GM20431 (cell line): ENCODE measurements around the gene TLR5.

Source experiments
- in situ Hi-C: fragments of 300-500 bp; cut with MseI, MboI; formaldehyde crosslinking; loops from one replicate; pipeline ENCODE4 v1.15.0; 2020; ENCODE audit warnings: low sequenced_read_pairs; ENCODE audit not compliant: unreplicated experiment

Gene TLR5

DNA sequence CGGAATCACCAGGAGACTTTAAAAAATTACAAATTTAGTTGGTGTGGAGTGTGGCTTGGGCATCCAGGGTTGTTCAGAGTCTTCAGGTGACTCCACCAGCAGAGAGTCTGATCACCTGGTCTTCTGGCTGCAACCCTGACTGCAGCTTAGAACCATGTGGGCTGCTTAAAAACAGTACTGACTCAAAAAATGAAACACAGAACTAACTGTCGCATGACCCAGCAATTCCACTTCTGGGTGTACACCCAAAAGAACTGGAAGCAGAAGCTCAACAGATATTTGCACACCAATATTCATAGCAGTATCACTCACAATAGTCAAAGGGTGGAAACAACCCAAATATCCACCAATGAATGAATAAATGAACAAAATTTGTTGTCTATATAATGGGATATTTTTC, 17.3 kb downstream of the TLR5 start:
- in situ Hi-C loops = no loop called here

GRCh38 chr1:223123011-223123610, 19.9 kb downstream of the TLR5 start:
- in situ Hi-C loops = no loop called here

GRCh38 chr1:223118418-223118817, 24.6 kb downstream of the TLR5 start:
- in situ Hi-C loops = no loop called here

DNA sequence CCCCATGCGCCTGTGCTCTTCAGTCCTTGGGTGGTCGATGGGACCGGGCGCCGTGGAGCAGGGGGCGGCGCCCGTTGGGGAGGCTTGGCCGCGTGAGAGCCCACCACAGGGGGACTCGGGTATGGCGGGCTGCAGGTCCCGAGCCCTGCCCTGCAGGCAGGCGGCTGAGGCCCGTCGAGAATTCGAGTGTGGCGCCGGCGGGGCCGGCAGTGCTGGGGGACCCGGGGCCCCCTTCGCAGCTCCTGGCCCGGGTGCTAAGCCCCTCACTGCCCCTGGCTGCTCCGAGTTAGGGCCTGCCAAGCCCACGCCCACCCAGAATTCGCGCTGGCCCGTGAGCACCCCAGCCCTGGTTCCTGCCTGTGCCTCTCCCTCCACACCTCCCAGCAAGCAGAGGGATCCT, 26.1 kb downstream of the TLR5 start:
- in situ Hi-C loops = no loop called here

DNA sequence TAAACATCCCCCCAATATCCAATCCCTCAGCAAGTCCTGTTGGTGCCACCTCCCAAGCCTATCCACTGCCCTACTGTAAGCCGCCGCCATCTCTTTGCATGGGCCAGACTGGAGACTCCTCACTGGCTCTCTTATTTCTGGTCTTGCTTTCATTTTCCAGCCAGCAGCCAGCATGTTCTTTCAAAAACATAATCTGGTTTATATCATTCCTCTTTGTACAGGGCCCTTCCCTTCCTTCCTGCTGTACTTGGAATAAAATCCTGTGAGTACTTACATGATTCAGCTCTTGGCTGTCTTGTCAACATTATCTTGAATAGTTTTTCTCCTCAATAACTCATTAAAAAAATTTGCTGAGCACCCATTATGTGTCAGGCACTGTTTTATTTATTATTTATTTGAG, 28.2 kb downstream of the TLR5 start:
- in situ Hi-C loops = no loop called here

DNA sequence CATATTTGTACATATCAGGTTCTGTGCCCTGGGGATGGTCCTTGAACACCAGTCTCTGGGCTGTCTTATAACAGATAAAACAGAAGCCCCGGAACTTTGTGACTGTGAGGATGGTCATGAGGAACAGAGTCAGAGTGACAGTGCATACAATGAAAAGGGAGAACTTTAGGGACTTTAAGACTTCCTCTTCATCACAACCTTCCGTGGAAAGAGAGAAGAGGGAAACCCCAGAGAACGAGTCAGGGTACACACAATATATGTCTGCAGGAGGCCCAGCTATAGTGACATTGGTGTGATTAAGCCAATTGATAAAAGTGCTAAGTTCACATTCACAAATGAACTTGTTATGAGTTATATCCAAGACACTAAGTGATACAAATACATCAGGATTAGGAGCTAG, 32.1 kb downstream of the TLR5 start:
- in situ Hi-C loops = no loop called here

DNA sequence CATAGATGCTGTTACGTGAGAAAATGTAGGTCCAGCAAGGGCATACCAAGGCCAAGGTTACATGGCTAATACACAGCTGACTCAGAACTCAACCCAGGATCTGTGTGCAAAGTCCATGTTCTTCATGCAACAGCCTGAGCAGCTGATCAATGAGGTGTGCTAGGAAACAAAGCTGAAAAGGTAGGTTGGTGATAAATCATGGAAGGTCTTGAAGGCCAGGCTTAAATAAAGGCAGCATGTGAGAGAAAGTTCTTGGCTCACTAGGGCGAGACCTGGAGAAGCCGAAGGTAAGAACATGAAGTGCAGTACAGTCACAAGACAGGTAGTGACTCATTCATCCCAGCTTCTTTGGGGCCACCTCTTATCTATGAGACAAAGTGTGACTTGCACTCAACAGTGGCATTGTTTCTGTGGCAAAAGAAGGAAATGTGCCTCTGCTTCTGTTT, 33.4 kb downstream of the TLR5 start:
- in situ Hi-C loops = no loop called here

DNA sequence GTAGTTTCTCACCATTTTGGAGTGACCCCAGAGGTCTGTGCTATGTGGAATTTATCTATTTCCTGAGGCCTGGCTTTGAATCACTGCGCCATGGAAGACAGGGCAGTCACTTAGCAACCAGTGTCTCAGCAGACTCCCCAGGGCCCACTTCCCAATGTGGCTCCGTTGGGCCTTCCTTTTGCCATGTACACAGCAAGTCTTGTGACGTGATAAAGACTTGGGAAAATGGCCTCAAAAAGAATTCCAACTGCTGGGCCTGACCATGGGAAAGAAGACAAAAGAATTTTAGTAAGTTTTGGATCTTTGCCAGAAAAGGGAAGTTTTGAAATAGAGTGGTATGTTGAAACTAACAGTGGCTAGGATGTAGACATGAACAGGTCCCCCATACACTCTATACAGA, 36.2 kb downstream of the TLR5 start:
- in situ Hi-C loops = no loop called here

DNA sequence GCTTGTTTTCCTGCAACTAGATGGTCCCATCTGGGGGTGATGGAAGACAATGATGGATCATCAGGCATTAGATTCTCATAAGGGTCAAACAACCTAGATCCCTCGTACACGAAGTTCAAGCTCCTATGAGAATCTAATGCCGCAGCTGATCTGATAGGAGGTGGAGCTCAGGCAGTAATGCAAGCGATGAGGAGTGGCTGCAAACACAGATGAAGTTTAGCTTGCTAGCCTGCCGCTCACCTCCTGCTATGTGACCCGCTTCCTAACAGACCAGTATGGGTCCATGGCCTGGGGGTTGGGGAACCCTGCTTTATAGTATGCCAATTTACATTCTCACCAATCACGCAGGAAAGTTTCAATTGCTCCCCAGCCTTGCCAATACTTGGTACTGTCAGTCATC, 37.5 kb downstream of the TLR5 start:
- in situ Hi-C loops = no loop called here

GRCh38 chr1:223102797-223103533, 40.1 kb downstream of the TLR5 start:
- in situ Hi-C loops = no loop called here

DNA sequence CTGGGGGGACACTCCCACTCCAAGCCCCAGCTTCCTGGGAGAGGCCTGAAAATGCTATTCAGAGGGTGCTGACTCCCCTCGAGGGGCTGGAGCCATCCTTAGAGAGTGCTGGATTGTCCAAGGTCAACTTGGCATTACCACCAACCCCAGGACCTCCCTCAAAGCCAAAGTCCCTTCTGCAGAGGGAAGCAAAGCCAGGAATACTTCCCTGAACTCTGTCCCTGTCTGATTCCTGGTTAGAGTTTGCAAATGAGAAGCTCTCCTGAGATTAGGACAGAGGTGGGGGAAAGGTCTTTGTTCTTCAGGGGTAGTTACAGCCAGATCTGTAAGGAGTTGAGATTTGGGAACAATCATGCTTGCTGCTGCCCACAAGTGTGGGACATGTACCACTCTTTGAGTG, 45.3 kb downstream of the TLR5 start:
- in situ Hi-C loops = loop anchor here (25.0 kb wide), 1 partner anchor 310 kb away; no protein-coding TSS in a partner anchor

DNA sequence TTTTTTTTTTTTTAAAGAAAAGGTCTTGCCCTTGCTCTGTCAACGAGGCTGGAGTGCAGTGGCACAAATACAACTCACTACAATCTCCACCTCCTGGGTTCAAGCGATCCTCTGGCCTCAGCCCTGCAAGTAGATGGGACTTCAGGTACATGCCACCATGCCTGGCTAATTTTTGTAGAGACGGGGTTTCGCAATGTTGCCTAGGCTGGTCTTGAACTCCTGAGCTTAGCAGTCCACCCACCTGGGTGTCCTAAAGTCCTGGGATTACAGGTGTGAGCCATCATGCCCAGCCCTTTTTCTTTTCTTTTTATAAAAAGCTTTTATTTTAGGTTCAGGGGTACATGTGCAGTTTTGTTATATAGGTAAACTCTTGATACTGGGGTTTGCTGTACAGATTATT, 47.2 kb downstream of the TLR5 start:
- in situ Hi-C loops = loop anchor here (25.0 kb wide), 1 partner anchor 309 kb away; no protein-coding TSS in a partner anchor

- in situ Hi-C loops = loop anchor here (25.0 kb wide), 1 partner anchor 305 kb away; no protein-coding TSS in a partner anchor
Observed at GRCh38 chr1:223091896-223092295, 51.2 kb downstream of the TLR5 start.

GRCh38 chr1:223089250-223089649, 53.8 kb downstream of the TLR5 start:
- in situ Hi-C loops = loop anchor here (25.0 kb wide), 1 partner anchor 302 kb away; no protein-coding TSS in a partner anchor

DNA sequence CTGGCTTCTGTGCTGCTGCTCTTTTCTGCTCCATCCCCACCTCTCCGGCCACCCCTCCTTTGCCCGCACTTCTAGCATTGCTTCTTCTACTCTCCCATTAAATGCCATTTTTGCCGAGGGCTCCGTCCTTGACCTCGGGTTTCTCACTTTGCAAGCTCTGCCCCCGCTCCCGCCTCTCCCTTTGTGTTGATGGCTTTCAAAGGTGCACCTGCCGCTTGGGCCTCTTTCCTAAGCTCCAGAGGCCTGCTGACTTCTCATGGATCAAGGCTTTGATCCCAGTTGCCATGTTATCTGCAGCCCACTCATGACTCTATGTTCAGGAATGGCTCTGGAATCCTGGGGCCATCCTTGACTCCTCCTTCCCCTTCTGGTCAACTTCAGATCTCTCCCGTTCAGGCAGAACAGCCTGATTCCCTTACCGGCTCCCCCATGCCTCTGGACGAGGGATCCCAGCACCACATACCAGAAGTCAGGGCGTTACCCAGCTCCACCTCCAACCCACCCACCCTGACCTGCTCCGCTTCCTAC, 54.3 kb downstream of the TLR5 start:
- in situ Hi-C loops = loop anchor here (25.0 kb wide), 1 partner anchor 301 kb away; no protein-coding TSS in a partner anchor

GRCh38 chr1:223087291-223088255, 55.5 kb downstream of the TLR5 start:
- in situ Hi-C loops = loop anchor here (25.0 kb wide), 1 partner anchor 300 kb away; no protein-coding TSS in a partner anchor

- in situ Hi-C loops = loop anchor here (25.0 kb wide), 1 partner anchor 297 kb away; no protein-coding TSS in a partner anchor
Observed at GRCh38 chr1:223084464-223084866, 58.6 kb downstream of the TLR5 start.

- in situ Hi-C loops = loop anchor here (25.0 kb wide), 1 partner anchor 297 kb away; no protein-coding TSS in a partner anchor
Observed at GRCh38 chr1:223083831-223084230, 59.2 kb downstream of the TLR5 start.

DNA sequence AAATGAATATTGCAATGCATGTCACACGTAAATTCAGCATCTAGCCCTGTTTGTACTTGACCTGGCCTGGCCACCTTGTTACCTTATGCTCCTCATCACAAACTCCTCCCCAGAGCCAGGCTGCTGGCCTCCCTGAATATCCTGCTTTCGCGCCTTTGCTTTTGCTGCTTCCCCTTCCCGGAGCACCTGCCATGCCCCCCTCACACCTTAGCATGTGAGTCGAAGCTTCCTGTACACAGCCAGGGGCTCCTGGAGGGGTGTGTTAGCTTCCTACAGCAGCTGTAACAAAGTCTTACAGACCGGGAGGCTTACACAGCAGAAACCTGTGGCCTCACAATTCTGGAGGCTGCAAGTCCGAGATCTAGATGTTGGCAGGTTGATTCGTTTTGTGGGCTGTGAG, 60.1 kb downstream of the TLR5 start:
- in situ Hi-C loops = loop anchor here (25.0 kb wide), 1 partner anchor 296 kb away; no protein-coding TSS in a partner anchor
